HG03060 (cell line): ENCODE data around the gene BMPR1A.

Source experiments
- ATAC-seq: cut with Tn5 transposase; IDR thresholded peaks from one replicate; pipeline ENCODE4 v1.9.1; 2021; ENCODE audit warnings: low read depth, moderate number of reproducible peaks; ENCODE audit not compliant: unreplicated experiment

BMPR1A gene

GRCh38 chr10:86795353-86795752 is 38.9 kb downstream of the BMPR1A start:
- no peak for ATAC-seq

DNA sequence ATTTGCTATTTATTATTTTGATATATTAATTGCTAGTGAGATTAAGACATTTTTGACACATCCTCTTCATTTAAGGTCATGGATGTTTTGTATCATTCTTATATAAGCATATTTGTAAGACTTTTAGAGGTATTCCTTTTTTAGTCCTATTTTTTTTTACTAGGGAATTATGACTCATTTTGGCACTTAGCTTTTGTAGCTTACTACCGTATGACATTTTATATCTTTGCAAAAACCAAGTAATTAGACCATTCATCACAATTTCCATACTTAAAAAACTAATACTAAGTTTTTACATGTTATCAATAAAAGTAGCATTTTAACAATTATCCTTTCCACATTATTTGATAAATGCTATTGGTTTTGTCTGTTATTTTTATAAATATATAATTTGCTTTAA is 41.6 kb downstream of the BMPR1A start:
- no peak for ATAC-seq

GRCh38 chr10:86798611-86799010 is 42.2 kb downstream of the BMPR1A start:
- ATAC-seq = no peak

DNA sequence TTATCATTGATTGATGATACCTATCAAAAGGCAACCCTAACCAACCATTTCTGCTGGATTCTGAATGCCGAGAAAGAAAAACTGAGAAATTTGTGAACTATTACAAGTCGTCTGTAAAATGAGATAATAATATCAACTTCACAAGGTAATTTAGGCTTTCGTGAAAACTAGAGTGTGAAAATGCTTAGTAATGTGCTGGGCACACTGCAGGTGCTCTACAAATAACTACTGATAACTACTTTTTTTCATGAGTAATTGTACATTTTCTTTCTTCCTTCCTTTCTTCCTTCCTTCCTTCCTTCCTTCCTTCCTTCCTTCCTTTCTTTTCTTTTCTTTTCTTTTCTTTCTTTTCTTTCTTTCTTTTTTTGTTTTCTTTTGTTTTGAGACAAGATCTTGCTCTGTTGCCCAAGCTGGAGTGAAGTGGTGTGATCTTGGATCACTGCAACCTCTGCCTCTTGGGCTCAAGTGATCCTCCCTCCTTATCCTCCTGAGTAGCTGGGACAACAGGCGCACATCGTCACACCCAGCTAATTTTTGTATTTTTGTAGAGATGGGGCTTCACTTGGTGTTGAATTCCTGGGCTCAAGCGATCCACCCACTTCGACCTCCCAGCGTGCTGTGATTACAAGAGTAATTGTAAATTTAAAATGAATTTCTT is 42.9 kb downstream of the BMPR1A start:
- no peak for ATAC-seq

DNA sequence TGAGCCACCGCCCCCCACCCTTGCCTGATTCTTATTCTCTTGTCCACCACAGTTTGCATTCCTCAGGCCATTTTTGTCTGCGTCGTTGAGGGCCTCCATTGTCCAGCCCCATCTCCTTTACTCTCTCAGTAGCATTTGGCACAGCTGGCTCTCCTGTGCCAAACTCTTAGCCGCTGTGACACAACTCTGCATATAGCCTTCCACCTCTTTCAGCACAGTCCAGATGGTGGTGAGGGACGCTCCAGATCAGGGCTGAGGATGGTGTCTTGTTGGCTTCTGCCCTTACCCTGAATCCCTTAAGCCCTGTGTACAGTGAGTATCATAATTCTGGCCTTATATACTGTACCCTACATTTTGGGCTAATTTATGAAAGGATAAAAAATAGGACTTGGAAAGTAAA is 45.6 kb downstream of the BMPR1A start:
- ATAC-seq = no peak

- no peak for ATAC-seq
Measured at GRCh38 chr10:86802473-86803108, 46.2 kb downstream of the BMPR1A start.

DNA sequence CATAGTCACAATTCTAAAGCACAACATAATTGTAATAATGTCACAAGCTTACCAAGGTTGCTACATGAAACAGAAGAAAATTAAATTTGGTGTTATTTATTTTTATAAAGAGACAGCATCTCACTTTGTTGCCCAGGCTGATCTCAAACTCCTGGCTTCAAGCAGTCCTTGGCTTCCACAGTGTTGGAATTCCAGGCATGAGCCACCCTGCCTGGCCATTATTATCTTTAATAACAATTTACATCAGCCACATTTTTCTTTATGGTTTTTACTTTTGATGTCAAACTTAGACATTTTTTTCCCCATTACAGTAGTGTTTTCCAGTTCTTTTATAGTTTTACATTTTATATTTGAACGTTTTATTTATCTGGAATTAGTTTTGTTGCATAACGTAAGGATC is 46.7 kb downstream of the BMPR1A start:
- no peak for ATAC-seq

DNA sequence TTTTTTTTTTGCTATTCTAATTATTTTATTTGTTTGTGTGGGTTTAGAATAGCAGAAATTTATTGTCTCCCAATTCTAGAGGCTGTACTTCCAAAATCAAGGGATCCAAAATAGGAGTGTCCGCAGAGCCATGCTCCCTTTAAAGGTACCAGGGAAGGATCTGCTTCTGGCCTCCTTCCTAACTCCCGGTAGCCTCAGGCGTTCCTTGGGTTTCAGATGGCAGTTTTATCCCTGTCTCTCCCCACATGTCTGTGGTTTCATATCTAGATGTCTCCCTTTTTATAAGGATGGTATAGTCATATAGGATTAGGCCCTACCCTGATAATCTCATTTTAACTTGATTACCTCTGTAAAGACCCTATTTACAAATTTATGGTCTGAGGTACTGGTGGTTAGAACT is 48.4 kb downstream of the BMPR1A start:
- ATAC-seq = no peak

DNA sequence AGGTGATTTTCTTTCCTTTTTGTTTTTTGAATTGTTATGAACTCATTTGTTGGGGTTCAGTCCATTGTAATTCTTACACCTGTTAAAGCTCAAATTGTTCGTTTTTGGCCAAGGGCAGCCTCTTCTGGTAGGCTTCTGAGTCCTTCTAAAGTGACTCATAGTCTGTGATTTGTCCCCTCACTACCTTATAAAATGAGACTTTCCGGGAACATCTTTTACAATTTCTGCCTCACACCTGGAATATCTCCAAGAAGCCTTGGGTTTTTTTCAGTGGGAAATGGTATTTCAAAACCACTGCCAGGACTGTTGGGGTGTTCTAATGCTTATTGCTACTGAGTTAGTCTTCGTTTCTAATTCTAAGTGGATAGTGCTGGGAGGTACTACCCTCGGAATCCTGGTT is 56.7 kb downstream of the BMPR1A start:
- no peak for ATAC-seq

DNA sequence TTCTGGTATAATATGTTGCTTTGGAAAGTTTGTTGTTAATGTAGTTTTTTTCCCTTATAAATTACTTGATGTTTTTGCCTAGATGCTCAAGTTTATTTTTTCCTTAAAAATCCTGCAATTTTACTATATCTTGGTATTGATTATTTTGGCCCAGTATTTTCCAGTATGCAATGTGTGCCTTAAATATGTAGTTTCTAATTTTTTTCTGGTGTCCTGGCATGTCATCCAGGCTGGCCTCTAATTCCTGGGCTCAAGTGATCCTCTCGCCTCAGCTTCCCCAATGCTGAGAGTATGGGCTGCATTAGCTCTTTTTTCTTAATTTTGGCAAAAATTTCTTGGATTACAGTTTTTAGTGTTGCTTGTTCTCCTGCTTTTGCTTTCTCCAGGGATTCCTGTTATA is 57.6 kb downstream of the BMPR1A start:
- no peak for ATAC-seq

DNA sequence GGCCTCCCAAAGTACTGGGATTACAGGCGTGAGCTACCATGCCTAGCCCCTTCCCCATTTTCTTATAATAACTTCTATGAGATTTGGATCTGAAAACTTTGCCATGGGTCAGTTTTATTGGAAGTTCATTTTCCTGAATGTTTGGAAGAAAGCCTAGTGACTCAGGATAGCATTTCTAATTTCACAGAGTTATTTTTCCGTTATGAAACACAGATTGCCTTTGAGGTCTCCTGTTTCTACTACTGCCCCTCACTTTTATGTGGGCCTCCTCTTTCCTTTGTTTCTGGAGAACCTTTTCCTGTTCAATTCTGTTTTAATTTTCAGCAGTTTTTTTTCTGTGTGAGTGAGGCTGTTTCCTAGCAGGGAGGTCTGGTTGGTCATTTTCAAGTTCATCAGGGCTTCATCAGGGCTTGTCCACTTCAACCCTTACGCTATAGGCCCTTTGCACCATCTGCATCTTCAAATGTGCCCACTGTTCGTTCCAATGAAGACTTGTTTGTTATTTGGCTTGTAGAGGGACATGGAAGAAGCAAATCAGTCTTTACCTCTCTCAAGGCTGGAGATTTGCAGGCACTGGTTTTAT is 58.7 kb downstream of the BMPR1A start:
- no peak for ATAC-seq

DNA sequence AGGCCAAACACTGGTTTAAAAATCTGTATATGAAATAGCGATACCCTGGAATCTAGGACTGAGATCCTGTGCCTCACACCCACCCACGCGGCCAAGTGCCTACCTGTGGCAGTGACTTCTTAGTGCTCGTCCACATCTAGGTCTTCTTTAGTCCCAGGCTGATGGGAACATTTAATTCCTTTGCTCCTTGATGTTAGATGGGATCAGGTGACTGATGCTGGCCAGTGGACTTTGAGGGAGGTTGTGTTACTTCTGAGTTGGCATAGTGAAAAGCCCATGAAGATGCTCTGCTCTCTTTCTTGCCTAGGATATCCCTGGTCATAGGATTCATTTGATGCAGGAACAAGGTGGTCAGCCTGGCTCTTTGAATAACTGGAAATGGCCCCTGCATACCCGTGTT is 59.2 kb downstream of the BMPR1A start:
- ATAC-seq = no peak

GRCh38 chr10:86817246-86817645 is 60.8 kb downstream of the BMPR1A start:
- no peak for ATAC-seq

- no peak for ATAC-seq
Measured at GRCh38 chr10:86819567-86819966, 63.1 kb downstream of the BMPR1A start.

GRCh38 chr10:86820509-86820908 is 64.1 kb downstream of the BMPR1A start:
- no peak for ATAC-seq

GRCh38 chr10:86821388-86821999 is 65.1 kb downstream of the BMPR1A start:
- no peak for ATAC-seq

DNA sequence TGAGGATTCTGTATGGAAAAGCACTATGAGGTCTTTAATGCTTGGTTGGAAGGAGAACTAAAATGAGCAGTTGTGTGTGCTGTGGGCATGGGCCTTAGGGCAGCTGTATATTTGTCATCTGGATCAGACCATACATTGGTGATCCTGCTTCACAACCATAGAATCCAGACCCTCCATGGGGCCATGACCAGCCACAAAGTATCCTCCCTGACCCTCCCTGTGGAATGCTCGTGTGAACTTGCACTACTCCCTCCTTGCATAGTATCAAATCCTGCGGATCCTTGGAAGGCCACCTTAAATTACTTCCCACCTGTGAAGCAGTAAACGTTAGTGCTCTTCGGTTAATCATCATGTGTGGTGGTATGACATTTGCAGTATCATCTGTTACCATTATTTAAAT is 67.1 kb downstream of the BMPR1A start:
- ATAC-seq = no peak

DNA sequence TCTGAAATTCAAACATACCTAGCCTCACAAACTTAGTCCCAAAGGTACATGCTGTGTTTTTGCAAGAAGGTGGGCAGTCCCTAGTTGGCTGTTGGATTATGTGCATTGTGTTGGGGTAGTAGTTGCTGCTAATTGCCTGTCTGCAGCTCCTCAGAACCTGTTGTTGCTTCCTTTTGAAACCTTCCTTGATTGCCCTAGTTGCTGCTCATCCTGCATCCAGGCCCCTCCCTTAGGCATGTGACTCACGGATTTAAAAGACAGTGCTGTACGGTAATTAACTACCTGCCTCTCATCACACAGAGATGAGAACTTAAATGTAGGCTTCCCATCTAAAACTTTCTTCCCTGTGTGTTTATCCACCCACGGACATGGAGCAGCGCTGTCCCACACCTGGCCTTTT is 67.7 kb downstream of the BMPR1A start:
- ATAC-seq = no peak

DNA sequence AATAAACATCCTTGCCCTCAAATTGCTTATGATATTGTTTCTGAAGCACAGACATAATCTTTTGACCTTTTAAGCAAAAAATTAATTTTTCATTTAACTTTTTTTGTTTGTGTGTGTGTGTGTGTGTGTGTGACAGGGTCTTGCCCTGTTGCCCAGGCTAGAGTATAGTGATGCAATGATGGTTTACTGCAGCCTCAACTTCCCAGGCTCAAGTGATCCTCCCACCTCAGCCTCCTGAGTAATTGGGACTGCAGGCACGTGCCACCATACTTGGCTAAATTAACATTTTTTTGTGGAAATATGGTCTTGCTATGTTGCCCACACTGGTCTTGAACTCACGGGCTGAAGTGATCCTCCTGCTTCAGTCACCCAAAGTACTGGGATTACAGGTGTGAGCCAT is 68.9 kb downstream of the BMPR1A start:
- no peak for ATAC-seq

GRCh38 chr10:86827639-86828038 is 71.2 kb downstream of the BMPR1A start:
- no peak for ATAC-seq

GRCh38 chr10:86828145-86828544 is 71.7 kb downstream of the BMPR1A start:
- ATAC-seq = no peak

- ATAC-seq = no peak
Measured at GRCh38 chr10:86829472-86829871, 73.1 kb downstream of the BMPR1A start.
